K562 (cell line): Measurements from ENCODE around the gene ZNF12. TPM values are rescaled to one million over a fixed set of nuclear protein-coding genes. Genes with fewer than 3 reads are reported as not detected.
A peak's percentile ranks its signal among the peaks of the same experiment; 100 is the strongest.

Source experiments
- ATF2 ChIP-seq: sonication (generic); formaldehyde crosslinking; IDR thresholded peaks from 2 replicates; pipeline ENCODE4 v1.8.1; 2022; ENCODE audit warnings: missing genetic modification reagents
- ATF7 ChIP-seq: fragments of 450-650 bp; IDR thresholded peaks from 2 replicates; pipeline ENCODE4 v1.7.1; 2014; ENCODE audit warnings: mild to moderate bottlenecking, moderate library complexity
- CBX3 ChIP-seq, 2 experiments: IDR thresholded peaks; 1 replicate in 1 of 2; 2 replicates in 1 of 2; pipeline ENCODE4 v1.6.1; 2012; ENCODE audit warnings: inconsistent platforms in 2 of 2, low read length in 2 of 2, borderline replicate concordance in 1 of 2, control low read depth in 1 of 2
- CREB1 ChIP-seq, 2 experiments: sonication (generic) in 1 of 2; formaldehyde crosslinking in 1 of 2; IDR thresholded peaks; 2 replicates each; pipeline versions ENCODE4 v1.6.1 to v1.8.0; 2012 to 2022; ENCODE audit warnings: inconsistent platforms in 1 of 2, mild to moderate bottlenecking in 1 of 2, missing genetic modification reagents in 1 of 2, moderate library complexity in 1 of 2
- GATAD2A ChIP-seq: fragments of 450-650 bp; IDR thresholded peaks from 2 replicates; pipeline ENCODE4 v1.6.1; 2017
- RFX7 ChIP-seq: fragments of 250-450 bp; sonication (Bioruptor Pico); IDR thresholded peaks from 2 replicates; pipeline ENCODE4 v1.5.1; 2021; ENCODE audit warnings: mild to moderate bottlenecking
- TAF7 ChIP-seq: fragments of 450-650 bp; IDR thresholded peaks from 2 replicates; pipeline ENCODE4 v1.6.1; 2016; ENCODE audit warnings: missing genetic modification characterization, missing compliant biosample characterization
- TCF7L2 ChIP-seq: fragments of 150-350 bp; IDR thresholded peaks from 2 replicates; pipeline ENCODE4 v1.6.1; 2016; ENCODE audit warnings: low read depth, mild to moderate bottlenecking, low read length, moderate library complexity
- TRIM24 ChIP-seq, 2 experiments: fragments of 450-650 bp; IDR thresholded peaks; 2 replicates each; pipeline ENCODE4 v1.6.1; 2016
- TRIM28 ChIP-seq: fragments of 450-650 bp; IDR thresholded peaks from 2 replicates; pipeline ENCODE4 v1.6.1; 2017
- ZBTB2 ChIP-seq: fragments of 450-650 bp; IDR thresholded peaks from 2 replicates; pipeline ENCODE4 v1.6.1; 2016; ENCODE audit warnings: antibody characterized with exemption
- ZKSCAN1 ChIP-seq: fragments of 150-350 bp; IDR thresholded peaks from 2 replicates; pipeline ENCODE4 v1.6.1; 2016; ENCODE audit warnings: low read depth, low read length
- ZNF212 ChIP-seq: fragments of 450-650 bp; formaldehyde crosslinking; IDR thresholded peaks from 2 replicates; pipeline ENCODE4 v1.4.0; 2020; ENCODE audit warnings: mild to moderate bottlenecking
- ZNF280A ChIP-seq: fragments of 450-650 bp; IDR thresholded peaks from 2 replicates; pipeline ENCODE4 v1.6.1; 2018; ENCODE audit warnings: mild to moderate bottlenecking, low read depth; ENCODE audit not compliant: partially characterized antibody
- polyA plus RNA-seq, 8 experiments: library from polyadenylated mRNA; depleted of rRNA in 4 of 8; stranded (reverse) in 5 of 8; unstranded in 3 of 8; fragments of >200 nt; fragmentation: Nextera tagmentation in 2 of 8; fragmentation: Illumina TruSeq in 1 of 8; extraction: Ambion mirVana in 2 of 8; extraction: Trizol in 1 of 8; gene quantifications; 2 replicates each; pipeline versions ENCODE4 v1.2.1 to v1.2.3, GENCODE V29; 2011 to 2014; ENCODE audit warnings: inconsistent platforms in 1 of 8, missing spikeins in 1 of 8
- total RNA-seq, 7 experiments: library from RNA; depleted of rRNA in 6 of 7; stranded (reverse); fragments of >200 nt in 6 of 7; fragmentation: Illumina TruSeq in 2 of 7; extraction: Trizol in 2 of 7; gene quantifications; 2 replicates each; pipeline versions ENCODE4 v1.2.1 to v1.2.3, GENCODE V29; 2011 to 2021; ENCODE audit warnings: low replicate concordance in 1 of 7
- TF ChIP-seq, protein P1 (sequence below): fragments of 250-450 bp; sonication (Bioruptor Pico); IDR thresholded peaks from 2 replicates; pipeline ENCODE4 v1.5.0; 2021
- TF ChIP-seq, protein P2 (sequence below): fragments of 250-450 bp; sonication (Bioruptor Pico); IDR thresholded peaks from 2 replicates; pipeline ENCODE4 v1.4.0; 2020

The ZNF12 gene
- total and polyA plus RNA-seq, 9 of the 15 experiments (the other 6 are each of a cell fraction or from before 2014, with no cell fraction given), result 5.8 to 32.3 (median 18.9) TPM

GRCh38 chr7:6675807-6676405, 30.8 kb downstream of the ZNF12 start (continued):
- TF ChIP-seq CREB1 (IDR thresholded peaks at IDR 0.05), result no peak
- TF ChIP-seq CREB1 (CRISPR knock-in tag; IDR thresholded peaks at IDR 0.05), result no peak
- no peak for TF ChIP-seq GATAD2A
- TF ChIP-seq CBX3 (IDR thresholded peaks at IDR 0.05; ENCODE audit: borderline replicate concordance in 1 of 2, low read length in 2 of 2), result peak in 1 of 2 experiments; percentile 52; a peak in 2 of 3 replicates
- TF ChIP-seq ATF2, result no peak
- TF ChIP-seq, protein P1, sequence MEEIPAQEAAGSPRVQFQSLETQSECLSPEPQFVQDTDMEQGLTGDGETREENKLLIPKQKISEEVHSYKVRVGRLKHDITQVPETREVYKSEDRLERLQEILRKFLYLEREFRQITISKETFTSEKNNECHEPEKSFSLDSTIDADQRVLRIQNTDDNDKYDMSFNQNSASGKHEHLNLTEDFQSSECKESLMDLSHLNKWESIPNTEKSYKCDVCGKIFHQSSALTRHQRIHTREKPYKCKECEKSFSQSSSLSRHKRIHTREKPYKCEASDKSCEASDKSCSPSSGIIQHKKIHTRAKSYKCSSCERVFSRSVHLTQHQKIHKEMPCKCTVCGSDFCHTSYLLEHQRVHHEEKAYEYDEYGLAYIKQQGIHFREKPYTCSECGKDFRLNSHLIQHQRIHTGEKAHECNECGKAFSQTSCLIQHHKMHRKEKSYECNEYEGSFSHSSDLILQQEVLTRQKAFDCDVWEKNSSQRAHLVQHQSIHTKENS (CRISPR knock-in tag), result no peak
- peak; percentile 91 for TF ChIP-seq TRIM28
- peak in 1 of 2 experiments; percentile 64; a peak in 2 of 4 replicates for TF ChIP-seq TRIM24 (IDR thresholded peaks at IDR 0.05)
- TF ChIP-seq ZKSCAN1, result no peak
- no peak for TF ChIP-seq ZNF280A
- no peak for TF ChIP-seq TCF7L2
- TF ChIP-seq ATF7, result no peak
- no peak for TF ChIP-seq TAF7
- no peak for TF ChIP-seq ZBTB2
- TF ChIP-seq RFX7 (CRISPR knock-in tag), result no peak
- no peak for TF ChIP-seq ZNF212
- TF ChIP-seq, protein P2, sequence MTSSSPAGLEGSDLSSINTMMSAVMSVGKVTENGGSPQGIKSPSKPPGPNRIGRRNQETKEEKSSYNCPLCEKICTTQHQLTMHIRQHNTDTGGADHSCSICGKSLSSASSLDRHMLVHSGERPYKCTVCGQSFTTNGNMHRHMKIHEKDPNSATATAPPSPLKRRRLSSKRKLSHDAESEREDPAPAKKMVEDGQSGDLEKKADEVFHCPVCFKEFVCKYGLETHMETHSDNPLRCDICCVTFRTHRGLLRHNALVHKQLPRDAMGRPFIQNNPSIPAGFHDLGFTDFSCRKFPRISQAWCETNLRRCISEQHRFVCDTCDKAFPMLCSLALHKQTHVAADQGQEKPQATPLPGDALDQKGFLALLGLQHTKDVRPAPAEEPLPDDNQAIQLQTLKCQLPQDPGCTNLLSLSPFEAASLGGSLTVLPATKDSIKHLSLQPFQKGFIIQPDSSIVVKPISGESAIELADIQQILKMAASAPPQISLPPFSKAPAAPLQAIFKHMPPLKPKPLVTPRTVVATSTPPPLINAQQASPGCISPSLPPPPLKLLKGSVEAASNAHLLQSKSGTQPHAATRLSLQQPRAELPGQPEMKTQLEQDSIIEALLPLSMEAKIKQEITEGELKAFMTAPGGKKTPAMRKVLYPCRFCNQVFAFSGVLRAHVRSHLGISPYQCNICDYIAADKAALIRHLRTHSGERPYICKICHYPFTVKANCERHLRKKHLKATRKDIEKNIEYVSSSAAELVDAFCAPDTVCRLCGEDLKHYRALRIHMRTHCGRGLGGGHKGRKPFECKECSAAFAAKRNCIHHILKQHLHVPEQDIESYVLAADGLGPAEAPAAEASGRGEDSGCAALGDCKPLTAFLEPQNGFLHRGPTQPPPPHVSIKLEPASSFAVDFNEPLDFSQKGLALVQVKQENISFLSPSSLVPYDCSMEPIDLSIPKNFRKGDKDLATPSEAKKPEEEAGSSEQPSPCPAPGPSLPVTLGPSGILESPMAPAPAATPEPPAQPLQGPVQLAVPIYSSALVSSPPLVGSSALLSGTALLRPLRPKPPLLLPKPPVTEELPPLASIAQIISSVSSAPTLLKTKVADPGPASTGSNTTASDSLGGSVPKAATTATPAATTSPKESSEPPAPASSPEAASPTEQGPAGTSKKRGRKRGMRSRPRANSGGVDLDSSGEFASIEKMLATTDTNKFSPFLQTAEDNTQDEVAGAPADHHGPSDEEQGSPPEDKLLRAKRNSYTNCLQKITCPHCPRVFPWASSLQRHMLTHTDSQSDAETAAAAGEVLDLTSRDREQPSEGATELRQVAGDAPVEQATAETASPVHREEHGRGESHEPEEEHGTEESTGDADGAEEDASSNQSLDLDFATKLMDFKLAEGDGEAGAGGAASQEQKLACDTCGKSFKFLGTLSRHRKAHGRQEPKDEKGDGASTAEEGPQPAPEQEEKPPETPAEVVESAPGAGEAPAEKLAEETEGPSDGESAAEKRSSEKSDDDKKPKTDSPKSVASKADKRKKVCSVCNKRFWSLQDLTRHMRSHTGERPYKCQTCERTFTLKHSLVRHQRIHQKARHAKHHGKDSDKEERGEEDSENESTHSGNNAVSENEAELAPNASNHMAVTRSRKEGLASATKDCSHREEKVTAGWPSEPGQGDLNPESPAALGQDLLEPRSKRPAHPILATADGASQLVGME, result no peak
